GM18499 (cell line): ENCODE data around the gene APOF.
"Not testable (repeated sequence)": the region's sequence is repeated elsewhere in the genome, so short reads cannot be mapped to it uniquely, and the experiment has no call there.

Source experiments
- ATAC-seq: cut with Tn5 transposase; IDR thresholded peaks from one replicate; pipeline ENCODE4 v1.9.1; 2021; ENCODE audit warnings: moderate number of reproducible peaks; ENCODE audit not compliant: insufficient read depth, unreplicated experiment

The APOF gene

DNA sequence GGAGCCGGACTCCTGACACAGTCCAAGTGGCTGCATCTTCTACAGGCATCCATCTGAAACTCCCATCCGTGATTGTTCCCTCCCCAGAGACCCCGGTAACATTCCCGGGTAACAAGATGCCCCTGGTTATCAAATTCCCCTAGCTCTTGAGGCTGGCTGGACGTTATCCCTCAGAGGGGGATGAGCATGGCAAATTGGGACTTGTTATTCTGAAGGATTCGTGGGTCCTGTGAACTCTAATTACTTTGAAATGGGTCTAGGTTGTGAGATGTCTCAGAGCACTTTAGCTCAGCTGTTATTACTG is 28.2 kb downstream of the APOF start:
- ATAC-seq, result no peak

DNA sequence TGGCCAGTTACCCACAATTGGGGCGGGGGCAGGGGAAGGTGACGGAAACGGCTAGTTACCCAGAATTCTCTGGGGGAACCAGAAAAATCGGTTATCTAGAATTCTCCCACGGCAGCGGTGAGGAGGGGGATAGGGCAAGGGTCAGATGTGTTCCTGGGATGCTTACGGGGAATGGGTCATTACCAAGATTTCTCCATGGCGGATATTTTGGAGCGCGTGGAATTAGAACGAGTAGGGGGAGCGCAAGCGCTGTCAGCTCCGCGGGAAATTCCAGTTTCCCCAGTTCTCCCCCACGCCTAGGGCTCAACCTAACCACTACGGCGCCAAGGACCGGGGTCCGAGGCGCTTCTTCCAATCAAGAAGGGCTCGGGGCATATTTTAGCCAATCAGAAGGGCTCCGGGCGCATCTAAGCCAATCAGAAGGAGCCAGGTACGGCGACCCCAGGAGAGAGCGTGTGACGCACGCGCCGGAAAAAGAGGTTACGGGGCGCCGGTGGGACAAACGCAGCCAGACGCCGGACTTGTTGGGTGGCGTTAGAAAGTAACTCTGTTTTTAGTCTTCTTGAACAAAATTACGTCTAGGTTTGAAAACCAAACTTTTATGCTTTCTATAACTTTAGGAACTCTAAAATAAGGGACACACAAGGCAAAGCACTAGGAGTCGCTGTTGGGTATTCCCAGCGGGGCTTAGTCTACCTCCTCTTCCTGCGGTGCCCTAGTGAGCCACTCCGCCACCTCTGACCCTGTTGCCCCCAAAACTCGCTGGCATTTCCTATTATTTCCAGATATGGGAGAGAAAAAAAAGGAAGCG is 28.8 kb downstream of the APOF start, which contains the start of gene PAN2:
PAN2 (minus strand) TSS at position 322 of the 811 bp plus-strand sequence. CDS start 906 bp downstream, outside the sequence.
- no peak for ATAC-seq

DNA sequence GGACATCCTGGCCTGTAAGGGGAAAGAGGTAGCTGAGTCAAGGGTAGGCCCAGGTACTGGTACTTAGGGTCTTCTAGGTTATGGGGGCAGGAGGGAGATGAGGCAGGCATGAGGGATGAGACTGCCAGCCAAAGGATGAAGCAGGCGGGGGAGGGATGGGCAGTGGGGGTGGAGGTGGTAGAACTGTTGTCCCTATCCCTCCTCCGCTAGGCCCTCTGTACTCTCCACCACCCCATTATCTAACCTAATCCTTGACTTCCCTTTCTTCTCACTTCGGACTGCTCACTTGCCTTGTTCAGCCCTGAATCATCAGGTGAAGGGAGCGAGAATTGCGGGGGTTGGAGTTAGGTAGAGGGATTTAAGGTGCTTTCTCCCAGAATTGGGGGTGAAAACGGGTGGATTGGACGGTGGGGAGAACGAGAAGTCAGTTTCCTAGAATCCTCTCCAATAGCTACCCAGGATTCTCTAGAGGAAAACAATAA is 29.4 kb downstream of the APOF start:
- no peak for ATAC-seq

- no peak for ATAC-seq
Measured at GRCh38 chr12:56332512-56333196, 30.0 kb downstream of the APOF start.

GRCh38 chr12:56330936-56331490 is 31.6 kb downstream of the APOF start:
- no peak for ATAC-seq

- no peak for ATAC-seq
Measured at GRCh38 chr12:56326533-56326932, 36.1 kb downstream of the APOF start.

DNA sequence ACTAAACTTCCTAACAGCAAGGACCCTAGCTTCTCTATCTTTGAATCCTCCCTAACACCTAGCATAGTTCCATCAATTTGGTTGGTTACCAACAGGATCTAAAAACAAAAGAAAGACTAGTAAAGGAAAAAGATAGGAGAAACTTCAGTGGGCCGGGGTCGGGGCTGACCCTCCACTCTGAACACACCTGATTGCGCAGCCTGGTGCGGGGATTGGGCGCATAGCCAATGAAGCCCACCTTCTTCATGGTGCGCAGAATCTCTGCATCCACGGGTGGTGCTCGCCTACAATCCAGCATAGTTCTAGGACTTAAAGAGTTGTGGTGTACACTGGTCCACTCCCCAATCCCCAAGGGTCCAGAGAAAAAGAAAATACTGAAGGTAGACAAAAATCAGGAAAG is 36.5 kb downstream of the APOF start:
- ATAC-seq, result no peak

- no peak for ATAC-seq
Measured at GRCh38 chr12:56324206-56324605, 38.5 kb downstream of the APOF start.

- ATAC-seq, result not testable (repeated sequence)
Measured at GRCh38 chr12:56321610-56322009, 41.0 kb downstream of the APOF start.

DNA sequence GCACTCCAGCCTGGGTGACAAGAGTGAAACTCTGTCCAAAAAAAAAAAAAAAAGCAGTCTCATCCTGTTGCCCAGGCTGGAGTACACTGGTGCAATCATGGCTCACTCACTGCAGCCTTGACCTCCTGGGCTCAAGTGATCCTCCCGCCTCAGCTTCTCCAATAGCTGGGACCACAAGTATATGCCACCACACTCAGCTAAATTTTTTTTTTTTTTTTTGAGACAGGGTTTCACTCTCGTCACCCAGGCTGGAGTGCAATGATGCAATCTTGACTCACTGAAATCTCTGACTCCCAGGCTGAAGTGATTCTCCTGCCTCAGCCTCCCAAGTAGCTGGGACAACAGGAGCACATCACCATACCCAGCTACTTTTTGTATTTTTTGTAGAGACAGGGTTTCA is 41.6 kb downstream of the APOF start:
- no peak for ATAC-seq

GRCh38 chr12:56317675-56318074 is 45.0 kb downstream of the APOF start:
- no peak for ATAC-seq

DNA sequence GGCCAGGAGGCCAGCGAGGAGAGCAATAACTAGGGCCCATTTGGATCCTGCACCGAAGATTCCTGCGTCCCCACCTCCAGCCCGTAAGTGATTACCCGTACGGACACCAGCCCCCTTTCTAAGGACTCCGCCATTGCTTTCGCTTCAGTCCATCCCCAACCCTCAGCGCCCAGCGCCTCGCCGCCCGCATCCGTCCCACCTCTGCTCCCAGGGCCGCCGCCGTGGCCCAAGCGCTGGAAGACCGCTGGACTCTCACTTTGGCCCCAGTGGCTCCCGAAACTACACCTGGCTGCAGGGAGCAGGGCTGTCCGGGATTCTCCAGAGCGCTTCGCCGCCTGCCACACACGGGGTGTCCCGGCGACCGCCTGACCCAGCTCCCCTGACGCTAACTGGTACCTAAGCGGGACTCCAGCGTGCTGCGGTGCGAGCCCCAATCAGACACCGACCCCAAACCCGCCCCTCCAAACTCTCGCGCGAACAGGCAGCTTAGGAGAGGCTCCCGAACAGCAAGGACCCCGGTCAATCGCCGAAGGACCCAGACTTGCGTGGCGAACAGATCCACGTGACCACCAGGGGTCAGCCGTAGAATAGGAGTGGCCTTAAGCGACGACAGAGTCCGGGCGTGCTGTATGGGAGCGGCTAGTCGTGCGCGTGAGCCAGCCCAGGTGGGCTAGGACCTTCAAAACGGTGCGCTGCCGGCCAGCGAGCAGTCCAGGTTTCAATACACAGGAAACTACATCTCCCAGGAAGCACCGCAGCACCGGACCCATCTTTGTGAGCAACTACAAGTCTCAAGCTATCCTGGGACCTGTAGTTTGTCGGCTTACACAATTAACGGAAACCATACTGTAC is 46.8 kb downstream of the APOF start, which contains the start of gene CNPY2:
CNPY2 (minus strand) TSS at position 367 of the 852 bp plus-strand sequence. CDS start 771 bp downstream, outside the sequence.
- peak; percentile 77 for ATAC-seq

DNA sequence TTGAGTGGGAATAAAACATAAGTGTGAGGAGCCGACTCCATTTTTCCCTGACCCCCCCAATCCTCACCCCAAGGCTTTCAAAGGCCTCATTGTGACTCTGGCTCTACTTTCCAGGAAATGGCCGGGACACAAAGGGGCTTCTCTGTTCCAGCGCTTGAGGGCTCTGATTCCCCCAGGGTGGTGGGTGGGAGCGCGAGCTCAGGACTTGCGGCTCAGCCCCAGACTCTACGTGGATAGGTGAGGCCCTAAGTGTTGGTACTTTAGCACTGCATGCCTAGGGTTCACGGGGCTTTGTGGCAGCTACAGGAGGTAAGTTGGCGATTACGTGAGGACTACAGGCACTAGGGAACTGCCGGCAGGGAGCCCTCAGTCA is 47.4 kb downstream of the APOF start:
- ATAC-seq, result no peak

DNA sequence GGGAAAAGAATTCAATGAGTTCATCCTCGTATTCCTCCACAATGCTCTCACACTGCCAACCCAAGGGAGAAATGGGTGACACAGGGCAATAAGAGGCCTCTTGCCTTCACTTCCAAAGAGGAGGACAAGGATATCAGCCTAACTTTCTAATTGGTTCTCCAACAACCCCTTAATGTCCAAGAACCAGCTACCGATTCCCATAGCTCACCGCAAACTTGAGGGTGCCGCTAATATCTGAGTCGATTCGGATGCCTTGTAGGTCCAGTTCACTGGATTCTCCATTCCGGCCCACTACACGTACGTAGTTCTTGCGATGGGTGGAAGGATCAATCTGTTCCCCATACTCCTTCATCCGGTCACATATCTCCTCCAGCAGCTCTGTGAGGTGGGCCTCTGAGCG is 51.7 kb downstream of the APOF start:
- no peak for ATAC-seq
